GM18858 (cell line): Measurements from ENCODE around the gene CREB3L2.
"Not testable (repeated sequence)": the region's sequence is repeated elsewhere in the genome, so short reads cannot be mapped to it uniquely, and the experiment has no call there.

Experiments
- ATAC-seq: cut with Tn5 transposase; IDR thresholded peaks from one replicate; pipeline ENCODE4 v1.9.1; 2021; ENCODE audit not compliant: unreplicated experiment

CREB3L2 gene, protein sequence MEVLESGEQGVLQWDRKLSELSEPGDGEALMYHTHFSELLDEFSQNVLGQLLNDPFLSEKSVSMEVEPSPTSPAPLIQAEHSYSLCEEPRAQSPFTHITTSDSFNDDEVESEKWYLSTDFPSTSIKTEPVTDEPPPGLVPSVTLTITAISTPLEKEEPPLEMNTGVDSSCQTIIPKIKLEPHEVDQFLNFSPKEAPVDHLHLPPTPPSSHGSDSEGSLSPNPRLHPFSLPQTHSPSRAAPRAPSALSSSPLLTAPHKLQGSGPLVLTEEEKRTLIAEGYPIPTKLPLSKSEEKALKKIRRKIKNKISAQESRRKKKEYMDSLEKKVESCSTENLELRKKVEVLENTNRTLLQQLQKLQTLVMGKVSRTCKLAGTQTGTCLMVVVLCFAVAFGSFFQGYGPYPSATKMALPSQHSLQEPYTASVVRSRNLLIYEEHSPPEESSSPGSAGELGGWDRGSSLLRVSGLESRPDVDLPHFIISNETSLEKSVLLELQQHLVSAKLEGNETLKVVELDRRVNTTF

DNA sequence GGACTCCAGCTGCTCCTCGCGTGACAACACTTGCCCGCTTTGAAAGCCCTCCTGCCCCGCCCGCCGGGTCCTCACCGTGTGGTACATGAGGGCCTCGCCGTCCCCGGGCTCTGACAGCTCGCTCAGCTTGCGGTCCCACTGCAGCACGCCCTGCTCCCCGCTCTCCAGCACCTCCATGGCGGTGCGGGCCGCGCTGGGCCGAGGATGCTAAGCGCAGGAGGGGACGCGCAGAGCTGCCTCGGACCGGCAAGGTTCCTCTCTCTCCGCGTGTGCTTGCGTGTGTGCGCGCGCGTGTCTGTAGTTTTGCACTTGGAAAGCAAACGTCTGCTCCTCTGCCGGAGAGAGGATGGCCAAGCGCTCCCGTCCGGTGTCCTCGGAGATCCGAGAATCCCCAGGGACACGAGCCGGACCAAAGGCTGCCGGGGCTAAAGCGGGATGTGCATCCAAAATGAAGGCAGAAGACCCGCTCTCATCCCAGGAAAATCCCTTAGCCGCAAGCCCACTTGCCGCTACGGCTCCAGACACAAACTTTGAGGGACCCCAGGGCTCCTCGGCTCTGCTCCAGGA, at the start of gene CREB3L2:
Gene CREB3L2, minus strand, starts transcription at position 558 of the 567 bp plus-strand sequence. Its CDS starts 381 bp downstream, at position 177.
- no peak for ATAC-seq

DNA sequence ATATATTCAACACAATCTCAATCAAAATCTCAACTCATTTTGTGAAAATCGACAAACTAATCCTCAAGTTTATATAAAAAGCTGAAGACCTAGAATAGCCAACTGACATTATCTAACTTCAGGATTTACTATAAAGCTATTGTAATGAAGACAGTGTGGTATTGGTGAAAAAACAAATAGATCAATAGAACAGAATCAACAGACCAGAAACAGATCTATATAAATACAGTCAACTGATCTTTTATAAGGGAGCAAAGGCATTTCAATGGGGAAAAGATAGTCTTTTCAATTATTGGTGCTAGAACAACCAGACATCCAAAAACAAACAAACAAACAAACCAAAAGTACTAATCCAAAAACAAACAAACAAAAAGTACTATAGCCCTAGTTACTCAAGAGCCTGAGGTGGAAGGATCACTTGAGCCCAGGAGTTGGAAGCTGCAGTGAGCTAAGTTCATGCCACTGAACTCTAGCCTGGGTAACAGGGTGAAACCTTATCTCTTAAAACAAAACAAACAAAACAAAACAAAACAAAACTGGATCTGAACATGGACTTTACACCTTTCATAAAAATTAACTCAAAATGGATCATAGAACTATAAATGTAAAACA, 47.7 kb upstream of the CREB3L2 start:
- no peak for ATAC-seq

DNA sequence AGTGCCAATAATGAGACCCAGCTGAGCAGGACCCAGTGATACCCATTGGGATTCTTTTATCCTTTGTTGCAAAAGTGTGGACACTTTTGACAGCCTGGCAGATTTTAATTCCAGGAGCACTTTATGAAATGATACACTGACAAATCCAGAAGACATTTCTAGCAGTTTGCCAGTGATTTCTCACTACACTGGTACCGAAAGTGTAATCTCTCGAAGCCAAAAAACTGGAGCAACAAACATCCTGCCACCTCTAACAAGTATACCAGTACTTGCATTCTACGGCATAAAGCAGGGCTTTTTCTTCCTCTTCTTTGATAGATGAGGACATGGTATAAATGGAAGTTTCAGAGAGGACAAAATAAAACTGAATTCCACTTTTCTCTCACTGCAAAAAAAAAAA, 46.0 kb upstream of the CREB3L2 start:
- no peak for ATAC-seq

DNA sequence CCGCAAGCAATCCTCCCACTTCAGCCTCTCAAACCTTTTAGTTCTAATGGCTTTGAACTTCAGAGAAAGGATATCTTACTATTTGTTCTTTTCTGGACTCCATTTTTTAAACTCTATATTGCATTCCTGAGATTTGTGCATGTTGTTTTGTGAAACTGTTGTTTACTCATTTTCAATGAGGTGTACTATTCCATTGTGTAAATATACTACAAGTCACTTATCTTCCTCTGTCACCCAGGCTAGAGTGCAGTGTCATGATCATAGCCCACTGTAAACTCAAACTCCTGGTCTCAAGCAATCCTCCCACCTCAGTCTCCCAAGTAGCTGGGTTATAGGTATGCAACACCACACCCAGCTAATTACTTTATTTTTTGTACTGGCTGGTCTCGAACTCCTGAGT, 43.0 kb upstream of the CREB3L2 start:
- no peak for ATAC-seq

DNA sequence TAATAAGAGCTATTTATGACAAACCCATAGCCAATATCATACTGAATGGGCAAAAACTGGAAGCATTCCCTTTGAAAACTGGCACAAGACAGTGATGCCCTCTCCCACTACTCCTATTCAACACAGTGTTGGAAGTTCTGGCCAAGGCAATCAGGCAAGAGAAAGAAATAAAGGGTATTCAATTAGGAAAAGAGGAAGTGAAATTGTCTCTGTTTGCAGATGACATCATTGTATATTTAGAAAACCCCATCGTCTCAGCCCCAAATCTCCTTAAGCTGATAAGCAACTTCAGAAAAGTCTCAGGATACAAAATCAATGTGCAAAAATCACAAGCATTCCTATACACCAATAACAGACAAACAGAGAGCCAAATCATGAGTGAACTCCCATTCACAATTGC, 38.2 kb upstream of the CREB3L2 start:
- ATAC-seq = not testable (repeated sequence)

DNA sequence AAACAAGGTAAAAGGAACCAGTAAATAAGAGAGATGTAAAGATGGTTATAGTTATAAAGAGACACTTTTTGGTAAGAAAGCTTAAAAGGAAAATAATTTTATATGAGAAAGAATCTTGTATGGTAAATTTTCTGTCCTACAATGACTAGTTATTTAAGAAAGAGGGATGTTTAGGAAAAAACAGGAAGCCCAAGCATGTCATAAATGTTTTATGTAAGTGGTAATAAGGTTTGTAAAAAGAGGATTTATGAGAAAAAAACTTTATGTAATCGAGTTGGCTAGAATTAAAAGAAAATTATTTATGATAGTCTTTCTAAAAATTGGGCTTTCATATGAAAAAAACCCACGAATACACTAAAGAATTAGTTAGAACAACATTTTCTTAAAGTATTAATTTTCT, 34.2 kb upstream of the CREB3L2 start:
- ATAC-seq = no peak

DNA sequence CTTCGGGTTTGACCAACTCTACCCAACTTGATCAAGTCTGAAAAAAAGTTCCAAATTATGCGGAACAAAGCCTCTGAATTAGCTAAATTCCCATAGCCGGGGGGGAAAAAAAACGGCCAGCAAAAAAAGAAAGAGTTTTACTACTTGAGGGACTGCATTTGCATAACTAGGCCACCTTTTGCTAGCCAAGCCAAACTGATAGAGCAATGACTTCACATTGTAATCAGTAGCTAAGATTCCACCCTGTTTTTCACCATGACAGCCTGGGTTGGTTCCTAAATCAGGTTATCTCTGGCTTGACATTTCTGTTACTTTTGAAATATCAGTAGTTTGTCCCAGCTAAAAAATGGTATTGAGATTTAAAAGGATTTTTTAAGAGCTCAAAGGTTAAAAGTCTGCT, 31.4 kb upstream of the CREB3L2 start:
- no peak for ATAC-seq

DNA sequence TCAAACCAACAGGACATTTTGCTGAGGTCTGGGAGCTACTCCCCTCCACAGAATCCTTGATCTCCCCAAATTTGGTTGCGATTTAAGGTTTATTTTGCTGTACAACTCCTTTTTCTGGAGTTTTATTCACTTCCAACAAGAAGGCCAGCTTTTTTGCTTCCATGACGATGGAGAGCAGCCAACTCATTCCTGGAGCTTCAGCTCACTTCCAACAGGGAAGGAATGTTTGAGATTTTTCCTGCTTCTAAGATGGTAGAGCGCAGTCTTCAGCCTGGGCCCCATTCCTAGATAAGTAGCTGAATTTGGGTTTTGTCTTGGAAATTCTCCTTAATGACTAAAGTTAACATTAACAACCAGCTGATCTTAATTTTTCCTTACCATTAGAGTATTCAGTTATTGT, 30.9 kb upstream of the CREB3L2 start:
- no peak for ATAC-seq

DNA sequence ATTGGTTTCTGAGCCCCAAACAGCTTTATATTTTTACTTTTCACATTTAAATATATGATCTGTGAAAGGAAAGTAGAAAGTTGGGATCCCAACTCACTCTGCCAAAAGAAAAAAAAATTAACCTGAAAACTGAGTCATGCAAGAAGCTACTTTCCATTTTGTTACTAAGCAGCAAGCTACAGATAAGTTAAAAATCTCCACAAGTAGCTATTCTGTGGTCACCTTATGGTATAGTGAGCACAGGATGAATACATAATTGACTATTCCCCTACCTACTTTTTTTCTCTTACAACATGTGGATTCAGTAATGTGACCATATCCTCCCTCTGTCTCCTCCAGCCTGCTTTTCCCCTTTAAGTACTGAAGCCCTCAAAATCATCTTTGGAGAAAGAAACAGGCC, 30.3 kb upstream of the CREB3L2 start:
- ATAC-seq = peak; percentile 59

DNA sequence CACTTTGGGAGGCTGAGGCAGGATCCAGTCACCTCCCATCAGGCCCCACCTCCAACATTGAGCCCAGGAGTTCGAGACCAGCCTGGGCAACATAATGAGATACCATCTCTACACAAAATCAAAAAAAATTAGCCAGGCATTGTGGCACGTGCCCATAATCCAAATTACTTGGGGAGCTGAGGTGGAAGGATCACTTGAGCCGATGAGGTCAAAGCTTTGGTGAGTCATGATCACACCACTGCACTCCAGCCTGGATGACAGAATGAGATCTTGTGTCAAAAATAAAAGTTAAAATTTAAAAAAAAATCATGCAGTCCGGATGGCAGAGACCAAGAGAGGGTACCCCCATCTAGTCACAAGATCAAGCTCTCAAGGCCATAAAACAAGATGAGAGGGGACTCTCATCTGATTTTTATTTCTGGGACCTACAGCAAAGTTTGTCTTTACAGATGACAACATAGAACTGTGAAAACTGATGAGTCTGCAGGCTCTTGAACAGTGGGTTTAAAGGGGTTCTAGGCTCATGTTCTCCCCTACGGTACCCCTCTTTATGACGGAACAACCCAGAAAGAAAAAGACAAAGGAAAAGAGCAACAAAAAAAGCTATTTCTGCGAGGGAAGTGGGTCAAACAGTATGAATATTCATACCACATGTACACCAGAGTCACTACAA, 28.9 kb upstream of the CREB3L2 start:
- no peak for ATAC-seq

DNA sequence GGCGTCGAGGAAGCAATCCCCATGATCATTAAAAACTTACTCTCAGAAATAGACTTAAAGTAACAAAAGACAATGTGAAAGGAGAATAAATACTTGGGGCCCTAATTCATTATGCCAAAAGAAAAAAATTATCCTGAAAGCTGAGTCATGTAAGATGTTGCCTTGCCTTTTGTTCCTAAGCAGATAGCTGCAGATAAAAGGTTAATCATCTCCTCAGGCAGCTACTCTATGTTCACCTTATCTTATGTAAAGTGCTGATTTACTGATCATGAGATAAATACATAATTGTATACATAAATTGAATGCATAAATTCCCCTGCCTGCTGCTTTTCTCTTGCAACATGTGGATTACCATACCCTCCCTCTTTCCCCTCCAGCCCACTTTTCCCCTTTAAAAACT, 28.1 kb upstream of the CREB3L2 start:
- ATAC-seq = no peak

DNA sequence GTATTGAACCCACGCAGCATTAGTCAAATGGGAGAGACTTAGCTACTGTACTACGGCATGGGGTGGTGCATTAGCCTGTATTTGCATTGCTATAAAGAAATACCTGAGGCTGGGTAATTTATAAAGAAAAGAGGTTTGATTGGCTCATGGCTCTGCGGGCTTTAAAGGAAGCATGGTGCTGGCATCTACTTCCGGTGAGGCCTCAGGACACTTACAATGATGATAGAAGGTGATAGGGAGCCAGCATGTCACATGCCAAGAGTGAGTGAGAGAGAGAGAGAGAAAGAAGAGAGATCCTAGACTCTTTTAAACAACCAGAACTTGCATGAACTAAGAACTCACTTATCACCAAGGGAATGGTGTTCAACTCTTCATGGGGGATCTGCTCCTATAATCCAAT, 27.2 kb upstream of the CREB3L2 start:
- no peak for ATAC-seq

DNA sequence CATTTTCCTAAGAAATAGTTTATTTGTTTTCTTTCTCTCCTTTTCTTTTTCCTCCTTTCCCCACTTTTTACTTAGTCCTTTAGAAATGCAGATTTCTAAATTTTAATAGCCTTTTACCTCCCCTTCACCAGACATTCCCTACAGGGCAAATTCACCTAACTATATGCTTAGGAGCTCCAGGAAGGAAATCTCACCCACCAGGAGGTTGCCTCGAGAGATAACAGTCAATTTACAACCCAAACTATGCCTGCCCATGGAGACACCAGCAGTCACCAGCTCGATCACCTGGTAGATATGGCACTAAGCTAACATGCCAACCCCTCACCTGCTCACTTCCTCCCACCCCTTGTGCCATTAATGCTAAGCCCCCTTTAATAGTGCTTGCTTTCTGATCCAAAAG, 25.2 kb upstream of the CREB3L2 start:
- ATAC-seq = no peak

DNA sequence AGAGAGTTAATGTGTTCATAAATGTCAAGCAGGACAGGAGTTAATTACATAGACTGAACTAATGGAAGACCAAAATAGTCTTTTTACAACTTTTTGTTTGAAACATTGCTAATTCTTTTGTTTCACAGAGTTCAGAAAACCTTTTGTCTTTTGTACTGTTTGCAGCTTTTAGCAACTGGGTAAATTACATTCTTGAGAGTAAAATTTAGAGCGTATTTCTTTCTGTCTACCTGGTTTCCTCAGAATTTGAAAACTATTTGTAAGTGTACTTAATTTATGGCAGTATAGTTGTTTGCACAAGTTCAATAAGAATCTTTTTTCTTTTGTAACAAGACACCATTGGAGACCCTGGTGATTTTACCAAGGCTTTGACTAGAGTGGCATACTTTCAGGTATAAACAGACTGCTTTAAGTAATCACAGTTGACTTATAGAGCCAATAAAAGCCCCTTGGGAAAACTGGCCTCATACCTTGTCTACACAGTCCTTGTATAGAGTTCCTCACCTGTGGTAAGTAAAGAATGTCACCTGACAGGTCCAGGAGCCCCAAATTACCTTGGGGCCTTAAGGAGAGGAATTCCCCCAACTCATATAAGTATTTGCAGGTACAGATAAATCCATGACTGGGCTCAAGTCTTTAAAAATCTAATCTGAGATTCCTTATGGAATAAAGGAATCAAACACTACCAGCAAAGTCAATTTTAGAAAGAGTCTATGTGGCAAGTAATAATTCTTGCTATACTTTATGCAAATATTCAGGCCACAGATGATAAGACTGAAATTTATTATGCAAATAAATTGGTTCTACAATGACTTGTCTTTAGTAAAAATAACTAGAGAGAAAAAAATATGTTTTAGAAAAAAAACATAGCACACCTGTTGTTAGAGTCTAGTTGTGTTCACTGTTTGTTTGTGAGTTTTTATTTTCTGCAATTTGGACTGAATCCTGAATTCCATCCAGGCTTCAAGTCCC, 23.6 kb upstream of the CREB3L2 start:
- no peak for ATAC-seq

DNA sequence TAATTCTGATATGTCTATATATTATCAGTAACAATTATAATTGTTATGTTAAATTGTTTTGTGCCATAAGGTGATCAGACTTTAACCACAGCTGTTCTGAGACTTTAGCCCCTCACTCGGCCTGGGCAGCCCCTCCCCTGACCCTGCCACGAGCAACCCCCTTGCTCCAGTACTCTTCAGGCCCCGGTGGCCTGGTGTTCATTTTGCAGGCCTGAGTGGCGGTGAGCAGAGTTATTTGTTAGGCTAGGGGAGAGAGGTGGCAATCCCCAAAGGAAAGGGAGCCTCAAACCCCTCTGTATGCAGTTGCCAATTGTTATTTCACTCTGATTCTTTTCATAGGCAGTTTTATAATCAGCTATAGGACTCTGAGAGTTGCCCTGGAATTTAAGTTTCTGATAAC, 22.9 kb upstream of the CREB3L2 start:
- no peak for ATAC-seq

DNA sequence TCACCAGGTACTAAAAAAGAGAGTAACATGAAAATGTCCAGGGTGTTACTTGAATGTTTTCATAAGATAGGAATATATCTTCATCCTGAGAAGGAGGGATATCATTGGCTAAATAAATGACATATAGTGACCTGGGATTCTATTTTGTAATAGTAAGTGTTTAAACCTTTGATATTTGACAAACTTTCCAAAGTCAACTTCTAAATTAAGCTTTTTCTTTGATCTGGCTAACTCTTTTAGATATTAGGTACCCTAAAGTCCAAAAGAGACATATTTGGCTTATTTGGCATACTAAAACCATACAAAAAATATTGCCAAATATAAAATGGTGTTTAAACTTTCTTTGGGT, 22.4 kb upstream of the CREB3L2 start:
- ATAC-seq = no peak

DNA sequence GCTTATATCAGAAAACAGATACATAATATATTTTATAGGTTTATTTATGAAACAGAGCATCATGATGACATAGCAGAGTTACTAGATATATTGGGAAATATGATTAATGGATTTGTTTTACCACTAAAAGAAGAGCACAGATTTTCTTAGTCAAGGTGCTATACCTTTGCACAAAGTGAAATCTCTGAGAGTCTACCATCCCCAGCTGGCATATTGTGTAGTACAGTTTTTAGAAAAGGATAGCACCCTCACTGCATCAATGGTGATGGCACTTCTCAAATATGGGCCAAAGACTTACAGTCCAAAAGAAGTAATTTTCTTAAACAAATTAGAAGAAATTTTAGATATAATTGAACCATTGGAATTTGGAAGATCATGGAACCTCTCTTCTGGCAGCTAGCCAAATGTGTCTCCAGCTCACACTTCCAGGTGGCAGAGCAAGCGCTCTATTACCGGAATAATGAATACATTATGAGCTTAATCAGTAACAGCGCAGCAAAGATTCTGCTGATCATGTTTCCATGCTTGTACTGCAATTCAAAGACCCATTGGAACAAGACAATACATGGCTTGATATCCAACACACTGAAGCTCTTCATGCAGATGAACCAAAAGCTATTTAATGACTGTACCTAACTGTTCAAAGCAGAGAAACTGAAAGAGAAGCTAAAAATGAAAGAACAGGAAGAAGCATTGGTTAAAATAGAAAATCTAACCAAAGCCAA, 21.9 kb upstream of the CREB3L2 start:
- peak; percentile 85 for ATAC-seq

DNA sequence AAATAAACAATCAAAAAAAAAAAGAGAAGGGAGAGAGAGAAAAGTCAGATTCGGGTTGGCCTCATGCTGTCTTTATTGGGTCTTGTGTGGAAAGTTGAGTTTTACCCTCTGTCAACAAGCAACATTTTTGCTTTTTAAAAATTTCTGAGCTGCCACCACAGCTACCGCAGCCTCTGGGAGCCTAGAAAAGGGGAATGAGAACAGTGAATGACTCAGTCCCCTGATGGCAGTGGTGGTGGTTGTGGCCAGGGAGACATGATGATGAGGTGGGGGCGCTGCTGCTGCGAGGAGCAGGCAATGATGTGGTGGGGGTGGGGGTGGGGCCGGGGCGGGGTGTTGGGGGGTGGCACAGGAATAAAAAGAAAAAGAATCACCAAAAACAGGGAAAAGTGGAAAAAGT, 20.0 kb upstream of the CREB3L2 start:
- ATAC-seq = no peak

DNA sequence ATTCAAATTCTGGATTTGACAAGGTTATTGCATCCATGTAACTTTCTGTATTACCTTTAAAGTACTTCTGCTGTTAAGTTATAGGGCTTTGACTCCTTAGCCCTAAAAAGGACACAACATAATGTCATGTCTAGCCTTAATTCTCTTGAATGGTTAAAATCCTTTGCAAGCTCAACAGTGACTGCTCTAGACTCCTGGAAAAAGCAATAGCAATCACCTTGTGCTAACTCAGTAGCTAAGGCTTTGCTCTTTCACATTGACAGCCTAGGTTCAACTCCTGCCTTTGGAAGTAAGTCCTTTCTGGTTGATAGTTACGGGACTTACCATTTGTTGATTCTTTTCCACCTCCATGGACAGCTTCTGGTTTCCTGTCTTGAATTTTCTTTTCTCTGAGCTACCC, 16.1 kb upstream of the CREB3L2 start:
- no peak for ATAC-seq

DNA sequence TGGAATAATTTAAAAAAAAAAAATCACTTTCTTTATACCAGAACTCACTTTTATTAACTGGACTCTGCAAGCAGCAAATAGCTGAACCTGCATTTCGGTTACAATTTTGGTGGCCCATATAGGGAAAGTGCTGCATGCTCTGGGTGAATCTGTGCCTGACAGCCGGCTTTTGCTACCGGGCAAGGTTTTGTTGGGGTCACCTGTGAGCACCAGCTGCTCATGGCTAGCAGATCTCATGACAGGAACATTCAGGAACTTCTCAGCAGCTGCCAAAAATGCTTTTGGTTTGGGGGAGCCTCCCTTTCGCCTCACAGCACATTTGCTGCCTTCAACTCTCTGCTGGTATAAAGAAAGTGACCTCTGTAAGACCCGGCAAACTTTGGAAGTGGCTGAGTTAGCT, 13.2 kb upstream of the CREB3L2 start:
- no peak for ATAC-seq
